ENCODE measurements around the gene MYO9A.

MYO9A gene

DNA sequence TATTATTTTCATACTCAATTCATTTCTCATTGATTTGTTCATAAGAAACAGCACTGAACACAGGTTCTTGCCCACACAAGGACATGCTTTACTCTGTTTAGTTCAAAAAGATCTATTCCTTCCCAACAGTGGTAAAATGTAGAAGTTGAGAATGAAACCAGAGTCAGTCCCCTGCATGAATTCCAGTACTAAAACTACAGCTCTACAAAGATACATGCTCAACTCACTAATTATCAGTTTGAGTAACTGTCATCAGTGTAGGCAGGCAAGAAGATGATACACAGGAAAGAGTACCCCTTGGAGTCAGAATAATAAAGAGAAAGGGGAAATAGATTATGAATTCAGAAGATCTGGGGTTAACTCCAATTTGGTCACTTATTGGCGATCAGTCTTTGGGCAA is 264.4 kb downstream of the MYO9A start:
- Histone ChIP-seq H3K27me3 (ENCODE audit: insufficient read depth, poor library complexity, severe bottlenecking) (no peaks in the 10 kb centered on the region), H3K27ac (replicated peaks) (no peak overlapping the region), H3K4me3 (replicated peaks; ENCODE audit: insufficient read depth, low read length) (no peak overlapping the region)
- no peak for TF ChIP-seq GABPA (IDR thresholded peaks at IDR 0.05; ENCODE audit: low read depth)
- no peak for TF ChIP-seq CTCF (IDR thresholded peaks at IDR 0.05; ENCODE audit: insufficient read depth, low read length)
- no peak for TF ChIP-seq SPI1 (IDR thresholded peaks at IDR 0.05; ENCODE audit: borderline replicate concordance, low read depth)
- TF ChIP-seq REST (IDR thresholded peaks at IDR 0.05; ENCODE audit: insufficient replicate concordance, low read depth), result no peak
- no peak for TF ChIP-seq POLR2AphosphoS5 (IDR thresholded peaks at IDR 0.05; ENCODE audit: low read depth)
- no peak for DNase-seq (ENCODE audit: low read depth in 1 of 2, low spot score in 1 of 2)

DNA sequence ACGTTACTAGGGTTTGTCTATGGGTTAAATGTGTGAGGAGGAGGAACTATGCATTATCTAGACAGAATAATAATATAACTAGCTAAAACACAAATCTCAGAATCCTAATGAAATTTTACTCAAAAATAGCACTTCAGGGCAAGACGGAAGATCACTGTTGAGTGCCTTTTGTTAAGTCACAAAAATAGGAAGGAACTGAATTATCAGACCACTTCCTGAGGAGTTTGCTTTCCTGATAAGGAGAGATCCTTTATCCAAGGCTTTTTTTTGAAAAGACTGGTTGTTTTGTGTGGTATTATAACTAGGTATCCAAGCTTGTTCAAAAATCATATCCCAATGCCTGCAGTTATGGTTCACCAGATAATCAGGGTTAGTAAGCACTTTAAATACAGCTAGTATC is 273.0 kb downstream of the MYO9A start:
- DNase-seq (ENCODE audit: low read depth in 1 of 2, low spot score in 1 of 2), result no peak
- no peaks in the 10 kb centered on the region for H3K27me3 ChIP-seq (ENCODE audit: insufficient read depth, poor library complexity, severe bottlenecking)
- H3K27ac ChIP-seq (replicated peaks), result no peak overlapping the region
- TF ChIP-seq CTCF (IDR thresholded peaks at IDR 0.05; ENCODE audit: insufficient read depth, low read length) (no peak), REST (IDR thresholded peaks at IDR 0.05; ENCODE audit: insufficient replicate concordance, low read depth) (no peak), GABPA (IDR thresholded peaks at IDR 0.05; ENCODE audit: low read depth) (no peak), POLR2AphosphoS5 (IDR thresholded peaks at IDR 0.05; ENCODE audit: low read depth) (no peak), SPI1 (IDR thresholded peaks at IDR 0.05; ENCODE audit: borderline replicate concordance, low read depth) (no peak)
- no peak overlapping the region for H3K4me3 ChIP-seq (replicated peaks; ENCODE audit: insufficient read depth, low read length)

DNA sequence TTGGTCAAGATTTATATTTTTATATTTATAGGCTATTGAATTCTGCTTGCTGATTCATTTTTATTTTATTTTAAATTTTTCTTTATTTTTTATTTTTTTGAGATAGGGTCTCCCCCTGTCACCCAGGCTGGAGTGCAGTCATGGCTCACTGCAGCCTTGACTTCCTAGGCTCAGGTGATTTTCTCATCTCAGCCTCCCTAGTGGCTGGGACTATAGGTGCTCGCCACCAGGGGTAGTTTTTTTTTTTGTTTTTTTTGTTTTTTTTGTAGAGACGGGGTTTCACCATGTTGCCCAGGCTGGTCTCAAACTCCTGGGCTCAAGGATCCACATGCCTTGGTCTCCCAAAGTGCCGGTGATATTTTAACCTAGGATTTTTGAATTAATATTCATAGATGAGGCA is 276.4 kb downstream of the MYO9A start:
- no peak overlapping the region for H3K4me3 ChIP-seq (replicated peaks; ENCODE audit: insufficient read depth, low read length)
- H3K27ac ChIP-seq (replicated peaks), result no peak overlapping the region
- no peak for TF ChIP-seq REST (IDR thresholded peaks at IDR 0.05; ENCODE audit: insufficient replicate concordance, low read depth)
- no peaks in the 10 kb centered on the region for H3K27me3 ChIP-seq (ENCODE audit: insufficient read depth, poor library complexity, severe bottlenecking)
- DNase-seq (ENCODE audit: low read depth in 1 of 2, low spot score in 1 of 2), result no peak

DNA sequence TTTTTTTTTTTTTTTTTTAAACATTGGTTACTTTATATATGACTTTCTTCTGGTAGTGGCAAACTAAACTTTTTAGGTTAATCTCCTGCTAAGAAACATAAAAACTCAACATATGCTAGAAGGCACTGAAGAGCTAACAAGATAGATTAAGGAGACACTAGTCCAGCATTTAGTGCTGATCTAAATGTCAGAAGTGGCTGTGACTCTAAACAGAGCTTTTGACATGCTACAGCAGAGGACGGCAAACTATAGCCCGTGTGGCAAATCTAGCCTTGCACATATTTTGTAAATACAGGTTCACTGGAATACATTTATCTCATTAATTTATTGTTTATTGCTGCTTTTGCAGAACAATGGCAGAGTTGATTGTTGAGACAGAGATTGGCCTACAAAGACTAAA is 287.0 kb downstream of the MYO9A start:
- Histone ChIP-seq H3K4me3 (replicated peaks; ENCODE audit: insufficient read depth, low read length) (no peak overlapping the region), H3K27me3 (ENCODE audit: insufficient read depth, poor library complexity, severe bottlenecking) (no peaks in the 10 kb centered on the region), H3K27ac (replicated peaks) (no peak overlapping the region)
- TF ChIP-seq GABPA (IDR thresholded peaks at IDR 0.05; ENCODE audit: low read depth) (no peak), CTCF (IDR thresholded peaks at IDR 0.05; ENCODE audit: insufficient read depth, low read length) (no peak), POLR2AphosphoS5 (IDR thresholded peaks at IDR 0.05; ENCODE audit: low read depth) (no peak), SPI1 (IDR thresholded peaks at IDR 0.05; ENCODE audit: borderline replicate concordance, low read depth) (no peak), REST (IDR thresholded peaks at IDR 0.05; ENCODE audit: insufficient replicate concordance, low read depth) (no peak)
- no peak for DNase-seq (ENCODE audit: low read depth in 1 of 2, low spot score in 1 of 2)
